NCI-H1105 (cell line): ENCODE results near the gene SH2D3A.
"Not testable (repeated sequence)": the region's sequence is repeated elsewhere in the genome, so short reads cannot be mapped to it uniquely, and the experiment has no call there.

ENCODE experiments used
- DNase-seq: peaks from one replicate; lab custom pipeline; 2025; lab: John Stamatoyannopoulos, UW

The SH2D3A gene

GRCh38 chr19:6790194-6791128 is 23.2 kb upstream of the SH2D3A start:
- no peak for DNase-seq

DNA sequence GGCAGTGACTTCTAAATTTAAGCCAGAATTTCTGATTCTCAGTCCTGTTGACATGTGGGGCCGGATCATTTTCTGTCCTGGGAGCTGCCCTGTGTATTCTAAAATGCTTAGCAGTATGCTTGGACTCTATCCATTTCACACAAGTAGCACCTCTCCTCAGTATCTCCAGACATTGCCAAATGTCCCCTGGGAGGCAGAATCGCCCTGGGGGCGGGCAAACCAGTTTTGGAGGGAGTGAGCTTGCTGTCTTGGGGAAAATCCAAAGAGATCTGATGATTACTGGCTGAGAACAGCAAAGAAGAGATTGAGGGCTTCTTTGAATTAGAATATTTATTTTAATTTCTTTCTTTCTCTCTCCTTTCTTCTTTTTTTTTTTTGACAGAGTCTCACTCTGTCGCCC is 21.7 kb upstream of the SH2D3A start:
- no peak for DNase-seq

DNA sequence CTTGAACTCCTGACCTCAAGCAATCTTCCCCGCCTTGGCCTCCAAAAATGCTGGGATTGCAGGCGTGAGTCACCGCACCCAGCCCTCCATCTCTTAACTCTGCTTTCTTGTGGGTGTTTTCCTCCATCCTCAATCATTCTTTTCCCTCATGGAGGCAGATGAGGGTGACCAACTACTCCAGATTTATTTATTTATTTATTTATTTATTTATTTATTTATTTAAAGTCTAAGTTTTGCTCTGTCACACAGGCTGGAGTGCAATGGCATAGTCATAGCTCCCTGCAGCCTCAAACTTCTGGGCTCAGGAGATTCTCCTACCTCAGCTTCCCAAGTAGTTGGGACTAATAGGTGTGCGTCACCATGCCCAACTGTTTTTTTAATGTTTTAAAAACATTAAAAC is 20.2 kb upstream of the SH2D3A start:
- no peak for DNase-seq

- no peak for DNase-seq
These were observed 12.0 kb upstream of the SH2D3A start for GRCh38 chr19:6779206-6779605.

DNA sequence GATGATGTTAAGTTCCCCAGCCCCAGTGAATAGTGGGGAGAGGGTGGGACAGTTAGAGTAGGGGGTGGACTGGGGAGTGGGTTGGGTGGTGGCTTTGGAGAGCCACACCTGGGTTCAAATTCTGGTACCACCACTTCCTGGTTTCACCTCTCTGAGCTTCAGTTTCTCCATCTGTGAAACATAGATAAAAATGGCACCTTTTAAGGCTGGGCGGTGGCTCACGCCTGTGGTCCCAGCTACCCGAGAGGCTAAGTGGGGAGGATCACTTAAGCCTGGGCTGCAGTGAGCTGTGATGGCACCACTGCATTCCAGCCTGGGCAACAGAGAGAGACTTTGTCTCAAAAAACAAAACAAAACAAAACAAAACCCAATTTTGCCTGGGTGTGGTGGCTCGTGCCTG is 11.2 kb upstream of the SH2D3A start:
- DNase-seq, result no peak

GRCh38 chr19:6777434-6777833 is 10.2 kb upstream of the SH2D3A start:
- DNase-seq, result no peak

GRCh38 chr19:6776999-6777398 is 9.8 kb upstream of the SH2D3A start:
- DNase-seq, result no peak

- DNase-seq, result not testable (repeated sequence)
These were observed 8.8 kb upstream of the SH2D3A start for GRCh38 chr19:6776045-6776444.

GRCh38 chr19:6774821-6775707 is 7.8 kb upstream of the SH2D3A start:
- no peak for DNase-seq

DNA sequence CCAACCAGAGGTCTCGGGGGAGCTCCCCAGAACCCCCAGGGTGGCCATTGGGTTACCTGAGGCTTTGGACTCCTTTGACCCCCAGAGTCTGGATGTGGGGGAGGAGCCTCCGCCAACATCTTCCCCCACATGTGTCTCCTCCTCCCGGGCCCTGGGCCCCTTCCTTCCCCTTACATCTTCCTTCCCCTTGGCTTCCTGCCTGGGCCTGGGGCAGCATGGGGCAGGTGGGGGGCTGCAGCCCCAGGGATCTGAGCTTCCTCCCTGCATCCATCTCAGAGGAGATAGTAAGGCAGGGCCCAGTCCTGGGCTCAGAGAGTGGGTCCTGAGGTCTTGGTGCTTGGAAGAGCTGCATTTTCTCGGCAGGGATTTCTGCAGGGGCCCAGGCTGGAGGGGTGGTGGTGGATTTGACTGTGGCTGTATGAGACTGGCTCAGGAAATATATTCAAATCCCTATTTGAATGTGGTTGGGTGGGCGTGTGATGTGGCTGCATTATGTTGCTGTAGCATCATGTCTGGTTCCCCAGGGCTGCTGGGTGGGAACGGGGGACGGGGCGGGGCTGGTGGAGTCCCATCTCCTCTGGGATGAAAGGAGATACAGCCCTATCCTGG is 6.2 kb upstream of the SH2D3A start:
- no peak for DNase-seq

- no peak for DNase-seq
These were observed 5.7 kb upstream of the SH2D3A start for GRCh38 chr19:6772866-6773322.

DNA sequence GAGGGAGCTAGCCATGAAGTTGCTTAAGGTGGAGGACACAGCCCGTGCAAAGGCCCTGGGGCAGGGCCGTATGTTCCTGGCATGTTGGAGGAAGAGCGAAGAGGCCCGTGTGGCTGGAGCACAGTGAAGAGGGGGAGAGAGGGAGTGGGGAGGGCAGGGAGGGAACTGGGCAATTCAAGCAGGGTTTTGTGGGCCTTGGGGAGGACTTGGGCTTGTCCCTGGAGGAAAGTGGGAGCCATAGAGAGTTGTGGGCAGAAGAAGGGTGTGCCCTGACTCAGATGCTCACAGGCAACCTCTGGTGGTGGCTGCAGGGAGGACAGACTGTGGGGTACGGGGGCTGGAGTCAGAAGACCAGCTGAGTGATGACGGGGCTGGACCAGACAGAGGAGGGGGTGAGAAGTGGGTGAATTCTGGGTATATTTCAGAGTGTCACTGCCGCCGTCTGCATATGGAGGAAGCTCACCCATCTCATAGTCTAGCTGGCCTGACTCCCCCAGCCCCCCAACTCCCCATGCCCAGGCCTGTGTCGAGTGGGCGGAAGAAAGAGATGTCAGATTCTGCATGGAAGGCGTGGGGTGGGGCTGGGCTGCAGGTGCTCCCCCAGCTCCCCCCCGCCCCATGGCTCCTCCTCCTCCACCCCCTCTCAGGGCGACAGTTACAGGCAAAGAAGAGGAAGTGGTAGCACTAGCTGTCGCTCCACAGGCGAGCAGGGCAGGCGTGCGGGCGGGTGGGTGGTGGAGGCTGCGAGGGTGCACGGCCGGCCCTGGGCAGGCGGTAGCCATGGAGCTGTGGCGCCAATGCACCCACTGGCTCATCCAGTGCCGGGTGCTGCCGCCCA is 5.0 kb upstream of the SH2D3A start, which contains the start of gene VAV1:
VAV1 (plus strand) TSS at position 681 of the 838 bp plus-strand sequence; CDS start at position 781, 100 bp downstream.
- no peak for DNase-seq

DNA sequence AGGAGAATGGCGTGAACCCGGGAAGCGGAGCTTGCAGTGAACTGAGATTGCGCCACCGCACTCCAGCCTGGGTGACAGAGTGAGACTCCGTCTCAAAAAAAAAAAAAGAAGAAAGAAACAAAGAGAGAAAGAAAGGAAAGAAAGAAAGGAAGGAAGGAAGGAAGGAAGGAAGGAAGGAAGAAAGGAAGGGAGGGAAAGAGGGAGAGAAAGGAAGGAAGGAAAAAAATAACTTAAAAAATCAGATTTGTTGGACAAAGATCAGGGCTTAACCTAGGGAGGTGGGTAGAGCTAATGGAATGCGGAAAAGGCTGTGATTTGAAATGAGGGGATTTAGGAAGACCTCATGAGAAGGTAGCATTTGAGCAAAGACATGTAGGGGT is 4.4 kb upstream of the SH2D3A start:
- not testable (repeated sequence) for DNase-seq

- no peak for DNase-seq
These were observed 1.9 kb upstream of the SH2D3A start for GRCh38 chr19:6769006-6769619.

DNA sequence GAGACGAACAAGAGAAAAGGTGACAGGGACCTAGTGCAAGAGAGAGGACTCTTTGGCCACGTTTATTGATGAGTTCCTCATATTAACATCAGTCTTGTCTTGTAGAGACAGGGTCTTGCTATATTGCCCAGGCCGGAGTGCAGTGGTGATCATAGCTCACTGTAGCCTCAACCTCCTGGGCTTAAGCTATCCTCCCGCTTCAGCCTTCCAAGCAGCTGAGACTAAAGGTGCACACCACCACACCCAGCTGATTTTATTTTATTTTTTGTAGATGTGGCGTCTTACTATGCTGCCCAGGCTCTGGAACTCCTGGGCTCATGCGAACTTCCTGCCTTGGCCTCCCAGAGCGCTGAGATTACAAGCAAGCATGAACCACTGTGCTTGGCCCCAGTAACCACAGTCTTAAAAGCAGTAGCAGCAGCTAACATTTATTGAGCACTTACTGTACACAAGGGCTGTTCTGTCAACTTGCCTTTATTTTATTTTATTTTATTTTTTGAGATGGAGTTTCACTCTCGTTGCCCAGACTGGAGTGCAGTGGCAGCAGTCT is 1.1 kb upstream of the SH2D3A start:
- no peak for DNase-seq

DNA sequence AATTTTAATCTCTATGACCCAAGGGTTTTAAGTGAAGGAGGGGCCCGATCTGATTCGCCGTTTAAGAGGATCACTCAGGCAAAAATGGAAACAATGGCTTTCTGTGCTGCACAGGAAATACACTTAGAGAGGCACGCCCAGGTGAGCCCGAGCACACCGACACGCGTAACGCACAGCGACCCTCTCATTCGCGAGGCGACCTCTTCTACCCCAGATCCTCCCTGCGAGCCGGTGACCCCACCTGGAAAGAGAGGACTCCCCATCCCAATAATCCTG is 216 bp downstream of the SH2D3A start:
- DNase-seq, result peak; percentile 6

DNA sequence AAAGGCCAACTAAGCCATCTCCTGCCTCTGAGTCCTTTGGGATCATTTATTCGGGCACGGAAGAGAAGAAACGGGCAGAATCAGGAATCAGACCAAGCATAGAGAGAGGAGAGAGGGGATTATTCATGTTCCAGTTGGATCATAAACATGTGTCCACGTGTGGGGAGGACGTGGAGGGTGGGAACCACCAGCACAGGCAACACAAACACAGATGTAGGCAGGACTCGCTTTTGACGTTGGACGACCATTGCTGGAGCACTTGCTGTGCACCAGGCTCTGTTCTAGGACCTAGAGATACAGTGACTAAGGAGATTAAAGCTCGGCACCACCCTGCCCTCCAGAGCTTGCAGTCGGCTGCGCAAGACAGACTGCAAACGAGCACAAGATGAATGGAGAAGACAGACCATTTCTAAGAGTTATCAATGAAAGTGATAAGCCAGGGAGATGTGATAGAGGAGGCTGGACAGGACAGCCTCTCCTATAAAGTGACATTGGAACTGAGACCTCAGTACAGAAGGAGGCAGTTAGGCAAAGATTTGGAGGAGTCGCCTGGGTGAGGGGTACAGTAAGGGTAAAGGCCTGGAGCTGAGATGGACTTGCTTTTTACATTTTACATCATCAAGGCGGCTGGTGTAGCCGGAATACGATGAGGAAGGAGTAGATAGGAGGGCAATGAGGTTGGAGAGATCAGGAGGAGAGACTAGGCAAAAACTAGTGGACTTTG is 716 bp downstream of the SH2D3A start:
- DNase-seq, result no peak

GRCh38 chr19:6765738-6766356 is 1.4 kb downstream of the SH2D3A start:
- peak; percentile 22 for DNase-seq

DNA sequence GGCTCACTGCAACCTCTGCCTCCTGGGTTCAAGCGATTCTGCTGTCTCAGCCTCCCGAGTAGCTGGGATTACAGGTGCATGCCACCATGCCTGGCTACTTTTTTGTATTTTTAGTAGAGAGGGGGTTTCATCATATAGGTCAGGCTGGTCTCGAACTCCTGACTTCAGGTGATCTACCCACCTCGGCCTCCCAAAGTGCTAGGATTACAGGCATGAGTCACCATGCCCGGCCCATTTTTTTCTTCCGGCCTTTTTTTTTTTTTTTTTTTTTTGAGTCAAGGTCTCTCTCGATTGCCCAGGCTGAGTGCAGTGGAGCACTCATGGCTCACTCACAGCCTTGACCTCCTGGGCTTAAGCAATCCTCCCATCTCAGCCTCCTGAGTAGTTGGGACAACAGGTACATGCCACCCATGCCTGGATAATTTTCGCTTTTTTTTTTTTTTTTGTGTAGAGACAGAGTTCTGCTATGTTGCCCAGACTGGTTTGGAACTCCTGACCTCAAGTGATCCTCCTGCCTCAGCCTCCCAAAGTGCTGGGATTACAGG is 4.9 kb downstream of the SH2D3A start:
- not testable (repeated sequence) for DNase-seq
